HG03159 (cell line): ENCODE data around the gene PARP16.

Experiments used
- ATAC-seq: cut with Tn5 transposase; IDR thresholded peaks from one replicate; pipeline ENCODE4 v1.9.1; 2021; ENCODE audit warnings: mild to moderate bottlenecking, moderate library complexity; ENCODE audit not compliant: unreplicated experiment

Gene PARP16

GRCh38 chr15:65312400-65312916 lies 25.8 kb upstream of the PARP16 start:
- ATAC-seq, result no peak

- ATAC-seq, result no peak
Observed at GRCh38 chr15:65311760-65312159, 25.1 kb upstream of the PARP16 start.

- no peak for ATAC-seq
Observed at GRCh38 chr15:65310431-65311137, 23.9 kb upstream of the PARP16 start.

GRCh38 chr15:65309882-65310418 lies 23.3 kb upstream of the PARP16 start:
- ATAC-seq, result no peak

GRCh38 chr15:65307978-65308377 lies 21.3 kb upstream of the PARP16 start:
- no peak for ATAC-seq

GRCh38 chr15:65306551-65306950 lies 19.9 kb upstream of the PARP16 start:
- no peak for ATAC-seq

- no peak for ATAC-seq
Observed at GRCh38 chr15:65305776-65306175, 19.1 kb upstream of the PARP16 start.

GRCh38 chr15:65305150-65305758 lies 18.6 kb upstream of the PARP16 start:
- ATAC-seq, result no peak

GRCh38 chr15:65304381-65305149 lies 17.9 kb upstream of the PARP16 start, which contains the start of gene RNU5B-1:
Gene RNU5B-1 (plus strand): TSS chr15:65304677.
- peak; percentile 64 for ATAC-seq

GRCh38 chr15:65303687-65304380 lies 17.2 kb upstream of the PARP16 start:
- peak; percentile 2 for ATAC-seq

GRCh38 chr15:65302061-65302460 lies 15.4 kb upstream of the PARP16 start:
- no peak for ATAC-seq

GRCh38 chr15:65300924-65301441 lies 14.3 kb upstream of the PARP16 start:
- ATAC-seq, result no peak

GRCh38 chr15:65298731-65299130 lies 12.0 kb upstream of the PARP16 start:
- no peak for ATAC-seq

- no peak for ATAC-seq
Observed at GRCh38 chr15:65292938-65293518, 6.3 kb upstream of the PARP16 start.

- no peak for ATAC-seq
Observed at GRCh38 chr15:65290228-65290627, 3.5 kb upstream of the PARP16 start.

- no peak for ATAC-seq
Observed at GRCh38 chr15:65289261-65289854, 2.7 kb upstream of the PARP16 start.

- no peak for ATAC-seq
Observed at GRCh38 chr15:65287520-65287855, 805 bp upstream of the PARP16 start.

GRCh38 chr15:65286069-65286703 lies 497 bp downstream of the PARP16 start:
- ATAC-seq, result peak; percentile 22

- no peak for ATAC-seq
Observed at GRCh38 chr15:65285291-65286068, 1.2 kb downstream of the PARP16 start.
